IMR-90 (cell line): ENCODE measurements around the gene BLNK. TPM values are rescaled to one million over a fixed set of nuclear protein-coding genes. Genes with fewer than 3 reads are reported as not detected.

Experiments used
- ATAC-seq: fragments of 200-7000 bp; cut with Tn5 transposase; 2 replicates; pipeline ENCODE4 v1.9.1; 2020; ENCODE audit warnings: low read depth, mild to moderate bottlenecking, moderate library complexity
- BruUV-seq: library from RNA; stranded (reverse); fragments of 400-500 nt; replicated peaks from 2 replicates; lab custom pipeline; 2021; lab: Mats Ljungman, UMichigan
- CTCF ChIA-PET: fragments of 300-600 bp; formaldehyde crosslinking; extraction: SDS; loops from one replicate; lab custom pipeline; 2021; ENCODE audit warnings: antibody characterized with exemption; lab: Yijun Ruan, JAX
- POLR2A ChIA-PET: fragments of 300-600 bp; sonication (Branson Sonifier 250); formaldehyde crosslinking; loops from one replicate; lab custom pipeline; 2022; ENCODE audit warnings: antibody characterized with exemption; ENCODE audit not compliant: unreplicated experiment; lab: Charles Lee
- DNase-seq: peaks from one replicate; pipeline ENCODE4 v3.0.0; 2013
- H2AFZ ChIP-seq: replicated peaks from 2 replicates; pipeline ENCODE3; 2013; ENCODE audit warnings: low read length, mild to moderate bottlenecking; ENCODE audit not compliant: poor library complexity
- H2AK5ac ChIP-seq: 2 replicates; pipeline ENCODE4 v1.6.1; 2013; ENCODE audit warnings: low read depth, low read length, inconsistent platforms
- H2AK9ac ChIP-seq: replicated peaks from 2 replicates; pipeline ENCODE3; 2013; ENCODE audit warnings: mild to moderate bottlenecking, low read depth, low read length, moderate library complexity; ENCODE audit not compliant: poor library complexity
- H2BK120ac ChIP-seq: 2 replicates; pipeline ENCODE4 v1.6.1; 2013; ENCODE audit warnings: low read depth, low read length, inconsistent platforms
- H2BK15ac ChIP-seq: 3 replicates; pipeline ENCODE4 v1.6.1; 2013; ENCODE audit warnings: low read depth, low read length, inconsistent platforms
- H2BK20ac ChIP-seq: 2 replicates; pipeline ENCODE4 v1.6.1; 2013; ENCODE audit warnings: low read depth, mild to moderate bottlenecking, inconsistent platforms, low read length, moderate library complexity
- H2BK5ac ChIP-seq: 2 replicates; pipeline ENCODE4 v1.6.1; 2013; ENCODE audit warnings: mild to moderate bottlenecking, low read depth, low read length, inconsistent platforms; ENCODE audit not compliant: poor library complexity, severe bottlenecking
- H3K14ac ChIP-seq: replicated peaks from 2 replicates; pipeline ENCODE4 v1.6.1; 2013; ENCODE audit warnings: low read depth, low read length, inconsistent platforms
- H3K18ac ChIP-seq: 2 replicates; pipeline ENCODE4 v1.6.1; 2013; ENCODE audit warnings: low read depth, low read length, control low read depth
- H3K23ac ChIP-seq: 2 replicates; pipeline ENCODE4 v1.6.1; 2013; ENCODE audit warnings: low read depth, low read length, inconsistent platforms
- H3K27ac ChIP-seq: 2 replicates; pipeline ENCODE4 v1.5.1; 2013; ENCODE audit warnings: mild to moderate bottlenecking, control low read depth, low read length; ENCODE audit not compliant: insufficient read depth
- H3K27me3 ChIP-seq: 2 replicates; pipeline ENCODE4 v1.6.1; 2013; ENCODE audit warnings: low read length; ENCODE audit not compliant: control insufficient read depth, insufficient read depth
- H3K36me3 ChIP-seq: 2 replicates; pipeline ENCODE4 v1.6.1; 2013; ENCODE audit warnings: low read length, mixed read lengths; ENCODE audit not compliant: control insufficient read depth, insufficient read depth
- H3K4ac ChIP-seq: 2 replicates; pipeline ENCODE4 v1.6.1; 2013; ENCODE audit warnings: low read depth, low read length, inconsistent platforms
- H3K4me1 ChIP-seq: 2 replicates; pipeline ENCODE4 v1.6.1; 2013; ENCODE audit warnings: low read length, mixed read lengths; ENCODE audit not compliant: control insufficient read depth, insufficient read depth
- H3K4me2 ChIP-seq: 2 replicates; pipeline ENCODE4 v1.6.1; 2013; ENCODE audit warnings: low read depth, mild to moderate bottlenecking, control low read depth, low read length, moderate library complexity
- H3K4me3 ChIP-seq: 2 replicates; pipeline ENCODE4 v1.5.1; 2013; ENCODE audit warnings: low read depth, mild to moderate bottlenecking, control low read depth, low read length, moderate library complexity; ENCODE audit not compliant: insufficient read depth
- H3K56ac ChIP-seq: 2 replicates; pipeline ENCODE4 v1.6.1; 2013; ENCODE audit warnings: low read length, inconsistent platforms; ENCODE audit not compliant: insufficient read depth; ENCODE audit errors: extremely low read depth
- H3K79me1 ChIP-seq, 2 experiments: 2 replicates each; pipeline ENCODE4 v1.6.1; 2013; ENCODE audit warnings: low read length in 2 of 2, inconsistent platforms in 1 of 2, low read depth in 1 of 2
- H3K9ac ChIP-seq: 2 replicates; pipeline ENCODE4 v1.6.1; 2013; ENCODE audit warnings: low read depth, low read length, control low read depth
- H3K9me1 ChIP-seq: 2 replicates; pipeline ENCODE4 v1.6.1; 2013; ENCODE audit warnings: low read length, inconsistent platforms; ENCODE audit not compliant: insufficient read depth
- H3K9me3 ChIP-seq: 2 replicates; pipeline ENCODE4 v1.6.1; 2013; ENCODE audit warnings: low read length; ENCODE audit not compliant: control insufficient read depth, insufficient read depth
- H4K20me1 ChIP-seq: 2 replicates; pipeline ENCODE4 v1.6.1; 2013; ENCODE audit warnings: low read length, inconsistent platforms; ENCODE audit not compliant: insufficient read depth
- H4K5ac ChIP-seq: 2 replicates; pipeline ENCODE4 v1.6.1; 2013; ENCODE audit warnings: mild to moderate bottlenecking, low read depth, low read length, control low read depth
- H4K8ac ChIP-seq, 2 experiments: 2 replicates each; pipeline ENCODE4 v1.6.1; 2013; ENCODE audit warnings: low read depth in 2 of 2, low read length in 2 of 2, control low read depth in 1 of 2, inconsistent platforms in 1 of 2
- H4K91ac ChIP-seq: 2 replicates; pipeline ENCODE4 v1.6.1; 2013; ENCODE audit warnings: low read depth, low read length, inconsistent platforms; ENCODE audit not compliant: insufficient read depth
- RCOR1 ChIP-seq: IDR thresholded peaks from 2 replicates; pipeline ENCODE4 v1.6.1; 2012; ENCODE audit warnings: mild to moderate bottlenecking, low read length, improper control_type of control experiment; ENCODE audit not compliant: insufficient replicate concordance
- WGBS, 2 experiments: methylation state at CpG; one replicate each; pipeline versions ENCODE4 v1.1.5 to v1.1.7; 2013; ENCODE audit warnings: missing lambda C conversion rate in 2 of 2; ENCODE audit not compliant: insufficient read length in 1 of 2; ENCODE audit errors: extremely low coverage in 2 of 2; 5-methylcytosine and 5-hydroxymethylcytosine counted together
- dilution Hi-C: fragments of 300-500 bp; cut with HindIII; formaldehyde crosslinking; loops from one replicate; pipeline ENCODE4 v1.14.3; 2018; ENCODE audit warnings: low sequenced_read_pairs; ENCODE audit not compliant: unreplicated experiment
- in situ Hi-C: fragments of 300-500 bp; cut with MboI; formaldehyde crosslinking; loops from 3 replicates; pipeline ENCODE4 v1.14.3; 2019; ENCODE audit warnings: low sequenced_read_pairs, inconsistent platforms, mixed read lengths
- intact Hi-C: fragments of 100-400 bp; cut with micrococcal nuclease; formaldehyde crosslinking; loops from 2 replicates; pipeline ENCODE4 v1.10.0; 2022
- polyA plus RNA-seq, 3 experiments: library from polyadenylated mRNA; depleted of rRNA; stranded (reverse); fragments of >200 nt; gene quantifications; 2 replicates each; pipeline ENCODE4 v1.2.3, GENCODE V29; 2012; ENCODE audit warnings: low replicate concordance in 1 of 3
- total RNA-seq: library from RNA; depleted of rRNA; stranded (reverse); fragments of >200 nt; gene quantifications from 2 replicates; pipeline ENCODE4 v1.2.3, GENCODE V29; 2012
- TF ChIP-seq, protein P1 (sequence below): conservative IDR thresholded peaks from 2 replicates; pipeline ENCODE4 v1.5.1; 2012; ENCODE audit warnings: mild to moderate bottlenecking, low read depth, low read length, improper control_type of control experiment
- TF ChIP-seq, protein P2 (sequence below): fragments of 150-350 bp; IDR thresholded peaks from 2 replicates; pipeline ENCODE4 v1.6.1; 2017; ENCODE audit warnings: mild to moderate bottlenecking, antibody characterized with exemption, low read length, low read depth

BLNK gene
- total and polyA plus RNA-seq, 2 of the 4 experiments (the other 2 are of a cell fraction): not detected

DNA sequence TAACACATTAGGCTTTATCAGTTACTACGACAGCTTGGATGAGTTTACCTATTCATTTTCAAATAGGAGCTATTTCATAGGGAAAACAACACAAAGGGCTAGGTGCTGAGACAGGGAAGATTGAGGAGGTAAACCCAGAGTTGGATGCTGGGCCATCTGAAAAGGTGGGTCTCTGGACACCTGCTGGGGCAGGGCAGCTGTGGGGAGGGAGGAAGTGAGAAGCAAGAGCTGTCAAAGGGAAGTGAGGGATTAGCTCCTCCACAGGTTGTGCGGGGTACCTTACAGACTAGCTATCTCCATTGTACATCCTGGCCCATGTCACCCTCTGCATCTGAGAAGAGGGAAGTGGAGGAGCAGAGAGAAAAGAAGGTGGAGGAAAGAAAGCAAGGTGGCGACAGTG, 48.9 kb downstream of the BLNK start:
- Histone ChIP-seq H3K9me3 (no peaks in the 10 kb centered on the region), H2BK20ac (no peak overlapping the region), H3K4me2 (no peak overlapping the region), H3K14ac (no peak overlapping the region), H3K9me1 (no peaks in the 10 kb centered on the region), H3K56ac (no peak overlapping the region), H2AK9ac (no peak overlapping the region), H3K23ac (no peak overlapping the region), H3K18ac (no peak overlapping the region), H3K79me1 (no peaks in the 10 kb centered on the region), H3K4ac (no peak overlapping the region), H2BK15ac (no peak overlapping the region), H4K5ac (no peak overlapping the region), H3K4me1 (no peaks in the 10 kb centered on the region), H2AFZ (no peak overlapping the region), H2BK5ac (no peak overlapping the region), H4K8ac (no peak overlapping the region), H3K4me3 (no peak overlapping the region), H3K27ac (no peak overlapping the region), H3K9ac (no peak overlapping the region), H2AK5ac (no peak overlapping the region), H4K91ac (no peak overlapping the region), H2BK120ac (no peak overlapping the region), H3K27me3 (no peaks in the 10 kb centered on the region; the same call in 1 of the 2 replicates), H4K20me1 (no peaks in the 10 kb centered on the region), H3K36me3 (no peaks in the 10 kb centered on the region)
- 67% methylated on average over 1 of the region's 3 CpGs; no CpG with 5 or more reads in 1 of the 2 experiments for WGBS, 2 experiments
- CTCF ChIA-PET: no interaction called here
- POLR2A ChIA-PET: no interaction called here
- BruUV-seq: no TSS peak
- DNase-seq (no peak), ATAC-seq (no peak)
- in situ Hi-C loops (no loop called here), intact Hi-C loops (no loop called here), dilution Hi-C loops (no loop called here)
- TF ChIP-seq, protein P1, sequence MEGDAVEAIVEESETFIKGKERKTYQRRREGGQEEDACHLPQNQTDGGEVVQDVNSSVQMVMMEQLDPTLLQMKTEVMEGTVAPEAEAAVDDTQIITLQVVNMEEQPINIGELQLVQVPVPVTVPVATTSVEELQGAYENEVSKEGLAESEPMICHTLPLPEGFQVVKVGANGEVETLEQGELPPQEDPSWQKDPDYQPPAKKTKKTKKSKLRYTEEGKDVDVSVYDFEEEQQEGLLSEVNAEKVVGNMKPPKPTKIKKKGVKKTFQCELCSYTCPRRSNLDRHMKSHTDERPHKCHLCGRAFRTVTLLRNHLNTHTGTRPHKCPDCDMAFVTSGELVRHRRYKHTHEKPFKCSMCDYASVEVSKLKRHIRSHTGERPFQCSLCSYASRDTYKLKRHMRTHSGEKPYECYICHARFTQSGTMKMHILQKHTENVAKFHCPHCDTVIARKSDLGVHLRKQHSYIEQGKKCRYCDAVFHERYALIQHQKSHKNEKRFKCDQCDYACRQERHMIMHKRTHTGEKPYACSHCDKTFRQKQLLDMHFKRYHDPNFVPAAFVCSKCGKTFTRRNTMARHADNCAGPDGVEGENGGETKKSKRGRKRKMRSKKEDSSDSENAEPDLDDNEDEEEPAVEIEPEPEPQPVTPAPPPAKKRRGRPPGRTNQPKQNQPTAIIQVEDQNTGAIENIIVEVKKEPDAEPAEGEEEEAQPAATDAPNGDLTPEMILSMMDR: no peak
- TF ChIP-seq, protein P2, sequence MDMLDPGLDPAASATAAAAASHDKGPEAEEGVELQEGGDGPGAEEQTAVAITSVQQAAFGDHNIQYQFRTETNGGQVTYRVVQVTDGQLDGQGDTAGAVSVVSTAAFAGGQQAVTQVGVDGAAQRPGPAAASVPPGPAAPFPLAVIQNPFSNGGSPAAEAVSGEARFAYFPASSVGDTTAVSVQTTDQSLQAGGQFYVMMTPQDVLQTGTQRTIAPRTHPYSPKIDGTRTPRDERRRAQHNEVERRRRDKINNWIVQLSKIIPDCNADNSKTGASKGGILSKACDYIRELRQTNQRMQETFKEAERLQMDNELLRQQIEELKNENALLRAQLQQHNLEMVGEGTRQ: no peak
- TF ChIP-seq RCOR1: no peak
